Heart left ventricle (tissue), 16 donors: ENCODE data around the gene GDF7. TPM values are rescaled to one million over a fixed set of nuclear protein-coding genes. Genes with fewer than 3 reads are reported as not detected.

ENCODE experiments used
- ATAC-seq, 4 donors: fragments of 200-7000 bp; cut with Tn5 transposase; one replicate each; pipeline ENCODE4 v1.9.1; 2020 to 2022; ENCODE audit warnings: moderate library complexity in 4 of 4, mild to moderate bottlenecking in 3 of 4, moderate number of reproducible peaks in 1 of 4
- DNase-seq, 5 donors: peaks; one replicate each; pipeline ENCODE4 v3.0.0-alpha.2; 2020
- H3K27ac ChIP-seq, 12 donors: fragments of 200-600 bp; sonication (generic) in 4 of 12; one replicate each; pipeline versions ENCODE4 v1.5.0 to v1.8.0; 2016 to 2022; ENCODE audit warnings: mild to moderate bottlenecking in 2 of 12
- H3K27me3 ChIP-seq, 9 donors: fragments of 200-600 bp; sonication (generic) in 2 of 9; one replicate each; pipeline versions ENCODE4 v1.5.1 to v1.8.0; 2016 to 2022; ENCODE audit warnings: mild to moderate bottlenecking in 3 of 9
- H3K36me3 ChIP-seq, 9 donors: fragments of 200-600 bp; sonication (generic) in 2 of 9; one replicate each; pipeline versions ENCODE4 v1.5.0 to v1.8.0; 2018 to 2022; ENCODE audit warnings: mild to moderate bottlenecking in 2 of 9
- H3K4me1 ChIP-seq, 12 donors: fragments of 200-600 bp; sonication (generic) in 4 of 12; one replicate each; pipeline versions ENCODE4 v1.5.0 to v1.8.0; 2016 to 2022; ENCODE audit warnings: mild to moderate bottlenecking in 3 of 12
- H3K4me3 ChIP-seq, 12 donors: fragments of 200-600 bp; sonication (generic) in 4 of 12; one replicate each; pipeline versions ENCODE4 v1.5.0 to v1.8.0; 2017 to 2022; ENCODE audit warnings: mild to moderate bottlenecking in 9 of 12, moderate library complexity in 4 of 12
- H3K9me3 ChIP-seq, 12 donors: fragments of 200-600 bp; sonication (generic) in 4 of 12; one replicate each; pipeline versions ENCODE4 v1.5.0 to v1.8.0; 2016 to 2022; ENCODE audit warnings: mild to moderate bottlenecking in 1 of 12
- POLR2A ChIP-seq, 2 donors: fragments of 450-650 bp; IDR thresholded peaks; one replicate each; pipeline ENCODE4 v1.6.1; 2017; ENCODE audit warnings: antibody characterized with exemption in 2 of 2, mild to moderate bottlenecking in 2 of 2, moderate library complexity in 2 of 2
- WGBS, 4 donors: extraction: QIAGEN DNeasy Blood & Tissue Kit in 2 of 4; methylation state at CpG; one replicate each; pipeline versions ENCODE4 v1.1.5 to v1.1.7; 2013 to 2018; 5-methylcytosine and 5-hydroxymethylcytosine counted together
- intact Hi-C, 10 donors: fragments of 100-400 bp; cut with DNase I; formaldehyde crosslinking; loops; one replicate each; pipeline versions ENCODE4 v1.11.1 to v1.14.2; 2022
- polyA plus RNA-seq, 2 donors: library from polyadenylated mRNA; stranded (reverse); fragments of 200-250 nt; gene quantifications; one replicate each; pipeline ENCODE4 v1.2.3, GENCODE V29; 2013
- total RNA-seq, 9 donors: library from RNA; depleted of rRNA in 2 of 9; stranded (reverse); fragments of >200 nt in 2 of 9; fragmentation: NEBNext Ultra II Directional in 3 of 9; extraction: Animal tissue kit (Norgen Biotek cat#: 25700) in 3 of 9; gene quantifications; one replicate each; pipeline versions ENCODE4 v1.1.0 to v1.2.4, GENCODE V29; 2016 to 2023
- TF ChIP-seq, protein P1 (sequence below), 12 donors: fragments of 200-600 bp; sonication (generic) in 4 of 12; IDR thresholded peaks; one replicate each; pipeline versions ENCODE4 v1.5.0 to v1.8.0; 2018 to 2022; ENCODE audit warnings: antibody characterized with exemption in 12 of 12, mild to moderate bottlenecking in 5 of 12
- donor health status: ischemic (EF 13 %, LVEDD 7.1; RV severe dilation, severe dysfunction).
- donor health status: healthy with polysubstance abuse.
- donor health status: DM: no; HTN: yes; CAD: no.
- donor health status: DM: no; HTN: no; CAD: no.
- donor health status: ischemic (EF 25% LVEDD 6.9; RV normal size, moderate dysfunction).
- donor health status: ischemic (EF 25% LVEDD 5.7; RV mildly dilated, moderate dysfunction).
- donor health status: healthy.
- donor health status: DM: yes; HTN: yes; CAD: no.
- donor health status: ischemic (EF 35%, LVEDD 5.7; RV mildly dilated, moderate dysfunction).
- donor health status: nonischemic (EF 11% LVEDD 7.7; RV severe dilation, severe dysfunction).
- donor health status: DM: yes; HTN: yes; CAD: no.
- donor health status: PGD.
- donor health status: ischemic (EF 29% LVEDD 5.4; RV normal size, mild dysfunction).
- donor health status: nonischemic (EF 23%, LVEDD 6.1; RV moderate dilation, normal function).

The GDF7 gene
- total and polyA plus RNA-seq, 11 donors, result 0.14 to 1.6 (median 0.55) TPM

DNA sequence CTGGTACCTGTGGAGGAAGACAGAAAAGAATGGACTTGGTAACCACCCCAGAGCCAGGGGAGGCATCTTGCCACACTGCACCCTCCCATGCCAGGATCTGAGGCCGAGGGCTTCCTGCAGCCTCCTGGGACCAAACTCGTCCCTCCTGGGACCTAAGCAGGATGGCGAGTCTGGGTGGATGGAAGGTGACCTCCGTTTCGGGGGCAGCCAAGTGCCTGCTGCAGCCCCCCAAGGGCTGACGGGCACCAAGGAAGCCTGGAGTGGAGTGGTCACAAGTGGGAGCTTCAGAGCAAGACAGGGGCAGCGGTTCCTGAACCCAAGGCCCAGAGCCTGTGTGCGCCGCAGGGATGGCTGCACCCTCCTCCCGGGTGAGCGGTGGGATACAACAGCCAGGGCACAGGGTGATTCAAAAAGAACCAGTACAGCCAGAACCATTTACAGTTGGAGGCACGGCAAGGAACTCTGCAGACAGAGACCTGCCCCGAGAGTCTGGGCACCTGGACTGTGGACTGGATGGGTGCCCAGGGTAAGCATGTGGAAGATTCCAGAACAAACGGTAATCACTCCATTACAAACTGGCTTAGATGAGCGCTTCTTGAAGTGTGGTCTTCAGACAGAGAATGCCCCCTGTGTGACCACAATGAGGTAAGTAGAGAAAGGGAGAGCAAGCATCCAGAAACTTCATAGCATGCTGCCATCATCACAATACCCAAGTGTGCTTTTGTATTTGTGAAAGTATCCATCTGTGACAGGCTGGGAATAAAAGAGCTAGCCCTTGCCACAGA, 28.1 kb upstream of the GDF7 start:
- peaks cover 10 to 76% (median 54%) of the 10 kb centered on the region in 12 donors for H3K4me1 ChIP-seq
- peaks cover 0 to 70% (median 35%) of the 10 kb centered on the region in 9 donors for H3K36me3 ChIP-seq
- H3K27ac ChIP-seq, result peak overlapping the region in 6 of 12 donors; percentile 7 to 90 (median 80)
- DNase-seq (peak in 2 of 5 donors; percentile 32 to 38), ATAC-seq (no peak)
- H3K9me3 ChIP-seq, result no peaks in the 10 kb centered on the region
- H3K27me3 ChIP-seq, result no peaks in the 10 kb centered on the region
- H3K4me3 ChIP-seq, result no peak overlapping the region
- TF ChIP-seq, protein P1, sequence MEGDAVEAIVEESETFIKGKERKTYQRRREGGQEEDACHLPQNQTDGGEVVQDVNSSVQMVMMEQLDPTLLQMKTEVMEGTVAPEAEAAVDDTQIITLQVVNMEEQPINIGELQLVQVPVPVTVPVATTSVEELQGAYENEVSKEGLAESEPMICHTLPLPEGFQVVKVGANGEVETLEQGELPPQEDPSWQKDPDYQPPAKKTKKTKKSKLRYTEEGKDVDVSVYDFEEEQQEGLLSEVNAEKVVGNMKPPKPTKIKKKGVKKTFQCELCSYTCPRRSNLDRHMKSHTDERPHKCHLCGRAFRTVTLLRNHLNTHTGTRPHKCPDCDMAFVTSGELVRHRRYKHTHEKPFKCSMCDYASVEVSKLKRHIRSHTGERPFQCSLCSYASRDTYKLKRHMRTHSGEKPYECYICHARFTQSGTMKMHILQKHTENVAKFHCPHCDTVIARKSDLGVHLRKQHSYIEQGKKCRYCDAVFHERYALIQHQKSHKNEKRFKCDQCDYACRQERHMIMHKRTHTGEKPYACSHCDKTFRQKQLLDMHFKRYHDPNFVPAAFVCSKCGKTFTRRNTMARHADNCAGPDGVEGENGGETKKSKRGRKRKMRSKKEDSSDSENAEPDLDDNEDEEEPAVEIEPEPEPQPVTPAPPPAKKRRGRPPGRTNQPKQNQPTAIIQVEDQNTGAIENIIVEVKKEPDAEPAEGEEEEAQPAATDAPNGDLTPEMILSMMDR (IDR thresholded peaks at IDR 0.05), result no peak
- no peak for TF ChIP-seq POLR2A (IDR thresholded peaks at IDR 0.05)
- 85 to 91% (median 90%) methylated on average over 11 to 15 of the region's 15 CpGs for WGBS, 4 donors
- intact Hi-C loops, result loop anchor here in 5 of 10 donors (5.0 to 10.0 kb wide), 4 partner anchors 37 to 197 kb away; no protein-coding TSS in a partner anchor

DNA sequence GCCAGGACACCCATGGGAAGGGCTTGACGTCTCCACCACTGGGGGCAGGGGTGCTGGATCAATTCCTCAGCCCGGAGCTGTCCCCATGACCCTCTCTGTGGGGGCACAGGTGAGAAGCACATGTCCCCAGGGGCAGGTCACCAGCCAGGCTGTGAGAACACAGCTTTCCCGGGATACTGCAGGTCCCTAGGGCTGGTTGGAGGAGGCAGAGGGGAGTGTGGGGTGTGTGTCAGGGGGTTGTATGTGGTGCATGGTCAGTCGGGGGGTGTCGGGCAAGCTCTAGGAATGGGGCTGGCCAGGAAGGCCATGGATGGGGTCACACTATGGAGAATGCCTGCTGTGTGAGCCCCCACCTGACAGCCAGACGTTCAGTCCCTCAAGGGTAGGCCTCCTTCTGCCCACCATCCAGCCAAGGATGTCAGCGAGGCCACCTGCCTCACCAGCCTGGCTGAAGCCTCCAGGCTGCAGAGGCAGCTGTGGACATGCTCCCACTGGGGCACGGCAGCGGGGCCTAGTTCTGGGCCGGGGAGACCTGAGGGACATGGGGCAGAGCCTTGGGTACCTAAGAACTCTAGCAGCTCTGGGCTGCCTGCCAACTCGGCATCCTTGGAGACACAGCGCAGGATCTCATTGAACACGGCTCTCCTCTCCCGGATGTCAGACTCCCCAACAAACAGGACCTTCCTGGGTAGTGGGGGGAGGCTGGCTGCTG, 26.4 kb upstream of the GDF7 start:
- TF ChIP-seq, protein P1 (IDR thresholded peaks at IDR 0.05), result no peak
- no peak for TF ChIP-seq POLR2A (IDR thresholded peaks at IDR 0.05)
- ATAC-seq (no peak), DNase-seq (peak in 3 of 5 donors; percentile 62 to 75 (median 67))
- Histone ChIP-seq H3K27ac (peak overlapping the region in 9 of 12 donors; percentile 10 to 90 (median 32)), H3K4me1 (peaks cover 5 to 59% (median 36%) of the 10 kb centered on the region in 12 donors), H3K4me3 (no peak overlapping the region), H3K27me3 (no peaks in the 10 kb centered on the region), H3K36me3 (peaks cover 0 to 87% (median 52%) of the 10 kb centered on the region in 9 donors), H3K9me3 (no peaks in the 10 kb centered on the region)
- 44 to 75% (median 71%) methylated on average over 5 to 14 of the region's 14 CpGs for WGBS, 4 donors
- intact Hi-C loops, result loop anchor here in 3 of 10 donors (5.0 to 10.0 kb wide), 3 partner anchors 258 to 536 kb away; no protein-coding TSS in a partner anchor

DNA sequence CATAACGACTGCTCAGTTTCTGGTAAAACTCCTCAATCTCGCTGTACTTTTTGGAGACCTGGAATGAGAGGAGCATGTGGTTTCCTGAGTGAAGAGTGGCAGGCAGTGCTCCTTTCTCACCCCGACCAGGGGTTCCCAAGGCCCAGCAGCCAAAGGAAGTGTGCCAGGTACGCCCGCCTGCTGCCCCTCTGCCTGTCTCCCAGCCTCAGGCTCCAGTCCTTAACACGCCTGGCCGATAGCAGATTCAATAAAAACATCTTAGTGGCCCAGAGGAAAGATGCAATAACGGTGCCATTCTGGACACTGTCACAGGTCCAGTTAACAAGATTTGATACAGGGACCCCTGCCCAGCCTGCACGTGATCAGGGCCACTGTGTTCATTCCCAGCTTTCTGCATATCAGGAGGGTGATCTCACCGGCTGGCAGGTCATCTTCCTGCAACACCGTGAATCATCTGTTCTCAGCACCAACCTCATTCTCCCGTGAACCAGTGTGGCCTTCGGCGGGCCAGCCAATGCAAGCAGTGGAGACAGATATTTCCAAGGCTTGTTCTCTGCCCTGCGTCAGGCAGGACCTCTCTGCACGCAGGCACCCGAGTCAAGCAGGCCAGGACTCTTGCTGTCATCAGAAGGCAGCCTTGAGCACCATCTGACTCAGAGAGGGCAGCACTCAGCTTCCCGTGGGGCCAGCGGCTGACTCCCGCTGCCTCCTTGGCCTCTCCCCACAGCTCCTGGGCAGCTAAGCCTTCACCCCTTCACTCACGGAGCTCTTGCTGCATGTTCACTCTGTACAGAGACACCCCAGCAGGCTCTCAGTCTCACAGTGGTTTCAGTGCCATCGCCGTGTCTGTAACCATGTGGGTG, 25.6 kb upstream of the GDF7 start:
- DNase-seq (peak in 2 of 5 donors; percentile 53 to 81), ATAC-seq (peak in 3 of 4 donors; percentile 10 to 53 (median 25))
- H3K27me3 ChIP-seq, result no peaks in the 10 kb centered on the region
- no peak overlapping the region for H3K4me3 ChIP-seq
- intact Hi-C loops, result loop anchor here in 3 of 10 donors (5.0 to 10.0 kb wide), 3 partner anchors 259 to 537 kb away; no protein-coding TSS in a partner anchor
- H3K27ac ChIP-seq, result peak overlapping the region in 9 of 12 donors; percentile 10 to 90 (median 32)
- H3K9me3 ChIP-seq, result no peaks in the 10 kb centered on the region
- WGBS, 4 donors, result 73 to 80% (median 77%) methylated on average over 20 to 23 of the region's 23 CpGs
- H3K36me3 ChIP-seq, result peaks cover 0 to 90% (median 58%) of the 10 kb centered on the region in 9 donors
- TF ChIP-seq POLR2A (IDR thresholded peaks at IDR 0.05), result no peak
- TF ChIP-seq, protein P1 (IDR thresholded peaks at IDR 0.05), result no peak
- peaks cover 5 to 51% (median 30%) of the 10 kb centered on the region in 12 donors for H3K4me1 ChIP-seq
